Endodermal cell (in vitro differentiated cells): ENCODE results near the gene FRS3. TPM values are rescaled to one million over a fixed set of nuclear protein-coding genes. Genes with fewer than 3 reads are reported as not detected.

Experiments used
- DNase-seq: peaks from one replicate; pipeline ENCODE4 v3.0.0-alpha.2; 2017
- H3K27ac ChIP-seq: 2 replicates; pipeline ENCODE4 v1.5.1; 2013; ENCODE audit warnings: mild to moderate bottlenecking, low read depth, low read length, moderate library complexity
- H3K27me3 ChIP-seq: 2 replicates; pipeline ENCODE4 v1.6.1; 2013; ENCODE audit warnings: mild to moderate bottlenecking, low read length, moderate library complexity; ENCODE audit not compliant: insufficient read depth, control insufficient read depth, poor library complexity, severe bottlenecking
- H3K36me3 ChIP-seq: 2 replicates; pipeline ENCODE4 v1.7.0; 2013; ENCODE audit warnings: mild to moderate bottlenecking, low read length, moderate library complexity; ENCODE audit not compliant: control insufficient read depth, insufficient read depth
- H3K4me1 ChIP-seq: one replicate; pipeline ENCODE4 v1.7.0; 2013; ENCODE audit warnings: low read length; ENCODE audit not compliant: control insufficient read depth, insufficient read depth
- H3K4me3 ChIP-seq: 2 replicates; pipeline ENCODE4 v1.5.1; 2013; ENCODE audit warnings: mild to moderate bottlenecking, low read length, moderate library complexity
- H3K9ac ChIP-seq: 2 replicates; pipeline ENCODE4 v1.6.1; 2013; ENCODE audit warnings: mild to moderate bottlenecking, low read length, moderate library complexity; ENCODE audit not compliant: poor library complexity, severe bottlenecking; ENCODE audit errors: extremely low read depth
- H3K9me3 ChIP-seq: 2 replicates; pipeline ENCODE4 v1.6.1; 2013; ENCODE audit warnings: mild to moderate bottlenecking, low read length, moderate library complexity; ENCODE audit not compliant: control insufficient read depth
- H3K27ac Mint-ChIP-seq: 2 replicates; pipeline ENCODE4 v1.8.0; 2020; ENCODE audit warnings: mixed read lengths
- H3K27me3 Mint-ChIP-seq: 2 replicates; pipeline ENCODE4 v1.8.0; 2021; ENCODE audit warnings: mild to moderate bottlenecking, mixed read lengths; ENCODE audit not compliant: insufficient read depth
- H3K36me3 Mint-ChIP-seq: 2 replicates; pipeline ENCODE4 v1.8.0; 2020; ENCODE audit warnings: low read depth, mixed read lengths
- H3K4me1 Mint-ChIP-seq: 2 replicates; pipeline ENCODE4 v1.8.0; 2020; ENCODE audit warnings: mixed read lengths
- H3K4me3 Mint-ChIP-seq: 2 replicates; pipeline ENCODE4 v1.8.0; 2020; ENCODE audit warnings: mild to moderate bottlenecking, moderate library complexity, mixed read lengths
- H3K9me3 Mint-ChIP-seq: 2 replicates; pipeline ENCODE4 v1.8.0; 2020; ENCODE audit warnings: mild to moderate bottlenecking, mixed read lengths
- CTCF ChIP-seq: fragments of 200-600 bp; sonication (generic); conservative IDR thresholded peaks from 2 replicates; pipeline ENCODE4 v1.5.0; 2021; ENCODE audit warnings: antibody characterized with exemption, mild to moderate bottlenecking
- WGBS, 2 experiments: methylation state at CpG; one replicate each; pipeline versions ENCODE4 v1.1.5 to v1.1.7; 2013; ENCODE audit warnings: missing lambda C conversion rate in 2 of 2, mixed read lengths in 1 of 2; ENCODE audit not compliant: insufficient coverage in 1 of 2, insufficient read length in 1 of 2; 5-methylcytosine and 5-hydroxymethylcytosine counted together
- total RNA-seq, 2 donors: library from RNA; stranded (reverse); fragmentation: NEBNext Ultra II Directional in 1 of 2; extraction: Animal tissue kit (Norgen Biotek cat#: 25700) in 1 of 2; gene quantifications; 2 replicates in 1 of 2; 3 replicates in 1 of 2; pipeline ENCODE4 v1.2.1, GENCODE V29; 2021

The FRS3 gene
- total RNA-seq, 2 donors from 2014 or later, result 7.5 to 12.0 TPM

GRCh38 chr6:41744236-41744787 lies 35.4 kb downstream of the FRS3 start:
- Mint-ChIP-seq H3K4me3 (no peak overlapping the region), H3K27me3 (peaks cover 9% of the 10 kb centered on the region), H3K4me1 (no peaks in the 10 kb centered on the region), H3K27ac (no peak overlapping the region), H3K36me3 (no peaks in the 10 kb centered on the region), H3K9me3 (no peaks in the 10 kb centered on the region)
- DNase-seq, result no peak
- Histone ChIP-seq H3K27ac (no peak overlapping the region), H3K4me1 (no peaks in the 10 kb centered on the region), H3K9me3 (no peaks in the 10 kb centered on the region), H3K36me3 (no peaks in the 10 kb centered on the region), H3K4me3 (no peak overlapping the region), H3K9ac (no peak overlapping the region), H3K27me3 (no peaks in the 10 kb centered on the region)
- WGBS, 2 experiments, result 91 to 100% methylated on average over 3 to 7 of the region's 7 CpGs
- no peak for TF ChIP-seq CTCF

DNA sequence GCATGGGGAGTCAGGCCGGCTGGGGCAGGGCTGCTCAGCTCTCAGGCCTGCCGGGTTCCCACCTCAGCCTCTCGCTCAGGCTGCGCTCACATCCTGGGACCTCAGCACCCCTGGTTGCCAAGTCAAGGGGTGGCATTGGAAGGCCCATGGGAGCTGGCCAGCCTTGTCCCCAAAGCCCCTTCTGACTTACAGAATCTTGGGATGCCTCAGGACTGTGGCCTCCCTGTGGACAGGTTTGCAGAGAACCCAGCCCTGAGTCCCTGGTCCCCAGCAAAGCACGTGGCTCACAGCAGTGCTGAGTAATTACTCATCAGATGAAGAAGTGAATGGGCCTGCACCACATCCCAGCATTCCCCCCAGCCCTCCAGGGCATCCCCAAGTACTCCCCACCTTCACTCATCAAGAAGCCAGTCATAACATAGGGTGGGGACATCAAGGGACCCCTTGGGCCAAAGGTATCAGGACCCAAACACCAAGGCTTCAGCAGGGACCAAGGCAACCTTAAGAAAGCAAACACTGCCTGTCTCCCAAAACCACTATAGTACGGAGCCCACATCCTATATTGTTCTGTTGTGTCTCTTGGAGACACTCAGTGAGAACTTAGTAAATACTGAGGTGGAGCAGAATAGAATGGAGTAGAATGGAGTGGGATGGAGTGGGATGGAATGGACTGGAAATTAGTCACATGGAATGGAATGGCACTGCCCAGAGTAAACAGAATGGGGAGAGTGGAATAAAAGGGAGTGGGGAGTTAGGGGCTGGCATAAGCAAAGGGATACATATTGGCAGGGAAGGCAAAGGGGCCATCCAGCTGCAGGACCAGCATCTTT lies 36.1 kb downstream of the FRS3 start:
- no peak overlapping the region for H3K27ac ChIP-seq
- 88 to 92% methylated on average over 1 to 6 of the region's 6 CpGs for WGBS, 2 experiments
- H3K9me3 ChIP-seq, result no peaks in the 10 kb centered on the region
- Mint-ChIP-seq H3K4me1 (no peaks in the 10 kb centered on the region), H3K27me3 (peaks cover 9% of the 10 kb centered on the region), H3K27ac (no peak overlapping the region), H3K9me3 (no peaks in the 10 kb centered on the region), H3K4me3 (no peak overlapping the region), H3K36me3 (no peaks in the 10 kb centered on the region)
- H3K36me3 ChIP-seq, result no peaks in the 10 kb centered on the region
- DNase-seq, result no peak
- TF ChIP-seq CTCF, result no peak
- H3K4me3 ChIP-seq, result no peak overlapping the region
- H3K27me3 ChIP-seq, result no peaks in the 10 kb centered on the region
- H3K4me1 ChIP-seq, result no peaks in the 10 kb centered on the region
- no peak overlapping the region for H3K9ac ChIP-seq

DNA sequence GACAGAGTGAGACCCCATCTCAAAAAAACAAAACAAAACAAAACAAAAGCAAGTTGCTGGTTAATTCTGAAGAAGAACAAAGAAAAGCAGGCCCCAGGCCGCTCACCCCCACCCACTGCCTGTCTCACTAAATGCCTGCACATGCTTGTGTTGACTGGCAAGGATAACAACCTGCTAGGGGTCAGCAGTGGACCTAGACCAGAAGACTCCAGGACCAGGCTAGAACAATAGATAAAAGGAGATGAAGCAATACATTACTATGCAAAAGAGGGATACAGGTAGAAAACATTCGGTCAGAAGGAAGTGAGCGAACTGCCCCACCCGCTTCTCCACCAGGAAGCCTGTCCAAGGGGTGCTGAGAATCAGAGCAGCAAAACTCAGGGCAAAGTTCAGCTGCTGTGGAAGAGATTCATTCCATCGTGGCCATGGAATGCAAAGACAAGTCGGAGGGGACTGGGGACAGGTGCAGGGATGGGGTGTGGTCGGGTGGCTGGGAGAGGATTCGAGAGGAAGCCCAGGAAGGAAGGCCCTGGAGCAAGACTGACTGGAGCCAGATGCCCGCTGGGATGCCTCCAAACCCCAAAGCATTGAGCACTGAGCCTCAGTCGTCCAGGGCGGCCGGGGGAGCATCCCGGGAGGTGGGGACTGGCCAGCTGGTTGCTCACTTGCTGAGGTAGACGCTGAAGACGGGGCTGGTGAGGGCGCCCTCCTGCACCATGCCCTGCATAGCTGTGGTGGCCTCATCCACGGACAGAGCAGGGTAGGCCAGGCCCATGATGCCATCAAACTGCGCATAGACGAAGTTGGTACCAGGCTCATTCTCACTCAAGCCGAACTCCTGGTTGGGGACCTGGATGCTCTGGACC lies 37.8 kb downstream of the FRS3 start:
- no peaks in the 10 kb centered on the region for H3K4me1 ChIP-seq
- Mint-ChIP-seq H3K36me3 (no peaks in the 10 kb centered on the region), H3K4me3 (no peak overlapping the region), H3K9me3 (no peaks in the 10 kb centered on the region), H3K27me3 (peaks cover 9% of the 10 kb centered on the region), H3K4me1 (no peaks in the 10 kb centered on the region), H3K27ac (no peak overlapping the region)
- H3K36me3 ChIP-seq, result no peaks in the 10 kb centered on the region
- no peak overlapping the region for H3K27ac ChIP-seq
- WGBS, 2 experiments, result 92 to 94% methylated on average over 13 to 20 of the region's 20 CpGs
- DNase-seq, result no peak
- H3K4me3 ChIP-seq, result no peak overlapping the region
- H3K9ac ChIP-seq, result no peak overlapping the region
- H3K27me3 ChIP-seq, result no peaks in the 10 kb centered on the region
- TF ChIP-seq CTCF, result no peak
- H3K9me3 ChIP-seq, result no peaks in the 10 kb centered on the region
